Tibial nerve (tissue), 4 donors: Measurements from ENCODE around the gene CXCR6. TPM values are rescaled to one million over a fixed set of nuclear protein-coding genes. Genes with fewer than 3 reads are reported as not detected.

Experiments used
- DNase-seq, 2 donors: peaks; one replicate each; pipeline ENCODE4 v3.0.0-alpha.2; 2019; ENCODE audit warnings: low spot score in 2 of 2
- H3K27ac ChIP-seq, 4 donors: fragments of 200-600 bp; sonication (generic) in 3 of 4; one replicate each; pipeline ENCODE4 v1.5.1; 2017 to 2019; ENCODE audit warnings: mild to moderate bottlenecking in 1 of 4
- H3K27me3 ChIP-seq, 2 donors: fragments of 200-600 bp; sonication (generic) in 1 of 2; one replicate each; pipeline versions ENCODE4 v1.5.1 to v1.6.0; 2017 to 2019
- H3K36me3 ChIP-seq, 3 donors: fragments of 200-600 bp; sonication (generic); one replicate each; pipeline ENCODE4 v1.5.1; 2018 to 2019
- H3K4me1 ChIP-seq, 4 donors: fragments of 200-600 bp; sonication (generic) in 3 of 4; one replicate each; pipeline ENCODE4 v1.5.1; 2017 to 2019
- H3K4me3 ChIP-seq, 4 donors: fragments of 200-600 bp; sonication (generic) in 3 of 4; one replicate each; pipeline ENCODE4 v1.5.1; 2017 to 2019; ENCODE audit warnings: mild to moderate bottlenecking in 1 of 4, moderate library complexity in 1 of 4
- H3K9me3 ChIP-seq, 4 donors: fragments of 200-600 bp; sonication (generic) in 3 of 4; one replicate each; pipeline ENCODE4 v1.5.1; 2017 to 2019
- CTCF ChIP-seq, 5 experiments: fragments of 200-600 bp in 3 of 5; fragments of 450-650 bp in 2 of 5; sonication (generic) in 3 of 5; IDR thresholded peaks; one replicate each; pipeline ENCODE4 v1.5.1; 2016 to 2019; ENCODE audit warnings: antibody characterized with exemption in 5 of 5, mild to moderate bottlenecking in 3 of 5, moderate library complexity in 2 of 5
- EP300 ChIP-seq, 2 donors: sonication (generic); formaldehyde crosslinking; IDR thresholded peaks; one replicate each; pipeline ENCODE4 v1.6.1; 2017; ENCODE audit warnings: antibody characterized with exemption in 2 of 2, mild to moderate bottlenecking in 1 of 2
- POLR2A ChIP-seq, 2 donors: fragments of 450-650 bp; IDR thresholded peaks; one replicate each; pipeline ENCODE4 v1.6.1; 2017; ENCODE audit warnings: antibody characterized with exemption in 2 of 2, mild to moderate bottlenecking in 2 of 2, moderate library complexity in 2 of 2
- WGBS, 2 donors: methylation state at CpG; one replicate each; pipeline ENCODE4 v1.1.5; 2018; 5-methylcytosine and 5-hydroxymethylcytosine counted together
- total RNA-seq, 4 donors: library from RNA; depleted of rRNA; stranded (reverse); fragments of >200 nt; gene quantifications; one replicate each; pipeline ENCODE4 v1.1.0, GENCODE V29; 2016

Gene CXCR6
- total RNA-seq, 4 donors from 2014 or later: 0.87 to 2.7 (median 2.1) TPM; not detected in 1

GRCh38 chr3:45990181-45990580, 46.9 kb downstream of the CXCR6 start:
- Histone ChIP-seq H3K27ac (no peak overlapping the region), H3K4me1 (peaks cover 4 to 75% (median 67%) of the 10 kb centered on the region in 4 donors)
- no peak for DNase-seq

DNA sequence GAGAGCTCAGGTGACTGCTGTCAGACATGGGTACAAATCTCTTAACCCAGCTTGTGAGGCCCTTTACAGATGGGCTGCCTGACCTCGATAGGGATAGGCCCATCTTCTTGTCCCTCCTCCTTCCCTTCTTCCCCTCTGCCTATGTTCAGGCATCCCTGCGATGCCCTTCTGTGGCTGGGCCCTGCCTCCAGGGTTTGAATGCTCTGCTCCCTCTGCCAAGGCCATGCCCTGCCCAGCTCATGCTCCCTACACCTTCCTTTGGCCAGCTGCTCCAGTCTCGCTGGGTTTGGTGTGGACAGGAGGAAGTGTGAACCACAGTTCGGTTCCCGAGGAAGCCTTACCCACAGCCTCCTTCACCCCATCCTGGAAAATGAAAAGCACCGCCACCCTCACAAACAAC, 48.1 kb downstream of the CXCR6 start:
- Histone ChIP-seq H3K27ac (no peak overlapping the region), H3K9me3 (no peaks in the 10 kb centered on the region), H3K4me1 (peaks cover 4 to 68% (median 61%) of the 10 kb centered on the region in 4 donors), H3K4me3 (no peak overlapping the region), H3K36me3 (no peaks in the 10 kb centered on the region), H3K27me3 (no peaks in the 10 kb centered on the region)
- 85 to 89% methylated on average over 6 of the region's 6 CpGs for WGBS, 2 donors
- no peak for DNase-seq
- no peak for TF ChIP-seq CTCF (IDR thresholded peaks at IDR 0.05)
- no peak for TF ChIP-seq POLR2A (IDR thresholded peaks at IDR 0.05)
- no peak for TF ChIP-seq EP300 (IDR thresholded peaks at IDR 0.05)

More at GRCh38 chr3:45990181-45990580, 46.9 kb downstream of the CXCR6 start:
- Histone ChIP-seq H3K27me3 (no peaks in the 10 kb centered on the region), H3K4me3 (no peak overlapping the region), H3K9me3 (no peaks in the 10 kb centered on the region), H3K36me3 (no peaks in the 10 kb centered on the region)
- WGBS, 2 donors: 65 to 96% methylated on average over 3 of the region's 3 CpGs
- no peak for TF ChIP-seq CTCF (IDR thresholded peaks at IDR 0.05)
- no peak for TF ChIP-seq EP300 (IDR thresholded peaks at IDR 0.05)
- TF ChIP-seq POLR2A (IDR thresholded peaks at IDR 0.05): no peak

DNA sequence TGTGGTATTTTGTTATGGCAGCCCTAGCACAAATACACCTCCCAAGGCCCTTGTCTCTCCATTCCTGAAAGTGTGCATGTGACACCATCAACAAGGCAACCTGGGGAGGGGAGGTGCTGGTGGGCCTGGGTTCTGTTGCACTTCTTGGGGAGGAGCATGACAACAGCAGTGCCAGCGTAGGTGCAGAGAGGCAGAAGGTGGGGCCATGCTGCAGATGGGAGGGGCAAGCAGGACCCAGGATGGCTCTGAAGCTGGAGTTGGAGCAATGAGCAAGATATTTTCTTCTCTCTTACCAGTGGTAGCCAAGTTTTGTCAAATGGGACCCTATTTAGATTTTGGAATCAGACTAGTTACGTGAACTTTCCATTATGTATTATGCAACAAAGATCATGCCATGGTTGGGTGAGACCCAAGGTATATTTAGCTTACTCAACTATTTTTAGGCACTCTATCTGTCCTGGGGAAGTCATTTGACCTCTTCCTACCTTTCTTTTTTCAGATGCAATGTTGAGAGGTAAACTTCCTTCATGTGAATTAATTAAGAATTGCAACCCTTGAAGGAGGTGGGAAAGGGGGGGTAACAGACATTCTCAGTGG, 49.0 kb downstream of the CXCR6 start:
- no peaks in the 10 kb centered on the region for H3K27me3 ChIP-seq
- peaks cover 4 to 62% (median 53%) of the 10 kb centered on the region in 4 donors for H3K4me1 ChIP-seq
- no peak for DNase-seq
- no peak overlapping the region for H3K27ac ChIP-seq
- WGBS, 2 donors: 70 to 78% methylated on average over 2 of the region's 2 CpGs
- no peak for TF ChIP-seq CTCF (IDR thresholded peaks at IDR 0.05)
- peak in 1 of 2 donors; percentile 36 for TF ChIP-seq EP300 (IDR thresholded peaks at IDR 0.05)
- H3K36me3 ChIP-seq: no peaks in the 10 kb centered on the region
- no peak overlapping the region for H3K4me3 ChIP-seq
- no peaks in the 10 kb centered on the region for H3K9me3 ChIP-seq

DNA sequence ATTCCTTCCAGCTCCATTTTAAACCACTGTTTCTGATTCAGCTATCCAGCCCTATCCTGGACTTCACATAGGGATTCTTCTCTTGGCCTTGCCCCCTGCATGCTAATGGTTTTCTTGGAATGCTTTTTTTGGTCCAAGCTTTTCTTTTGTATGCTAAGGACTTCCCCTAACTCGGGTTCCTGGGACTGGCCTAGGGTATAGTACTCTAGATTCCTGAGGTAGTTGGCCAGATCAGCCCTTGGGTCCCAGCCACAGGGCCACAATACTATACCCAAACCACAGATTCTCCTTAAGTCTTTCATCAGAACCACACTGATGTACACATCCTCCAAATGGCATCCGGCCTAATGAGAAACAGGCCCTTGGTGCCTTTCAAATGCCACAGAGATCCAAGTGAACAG, 49.6 kb downstream of the CXCR6 start:
- DNase-seq: no peak
- Histone ChIP-seq H3K36me3 (no peaks in the 10 kb centered on the region), H3K4me1 (peaks cover 4 to 56% (median 47%) of the 10 kb centered on the region in 4 donors), H3K27me3 (no peaks in the 10 kb centered on the region), H3K9me3 (no peaks in the 10 kb centered on the region), H3K27ac (peak overlapping the region in 2 of 4 donors; percentile 32 to 62), H3K4me3 (no peak overlapping the region)
- TF ChIP-seq POLR2A (IDR thresholded peaks at IDR 0.05) (no peak), CTCF (IDR thresholded peaks at IDR 0.05) (no peak), EP300 (IDR thresholded peaks at IDR 0.05) (no peak)
- WGBS, 2 donors: 57 to 59% methylated on average over 2 of the region's 2 CpGs

DNA sequence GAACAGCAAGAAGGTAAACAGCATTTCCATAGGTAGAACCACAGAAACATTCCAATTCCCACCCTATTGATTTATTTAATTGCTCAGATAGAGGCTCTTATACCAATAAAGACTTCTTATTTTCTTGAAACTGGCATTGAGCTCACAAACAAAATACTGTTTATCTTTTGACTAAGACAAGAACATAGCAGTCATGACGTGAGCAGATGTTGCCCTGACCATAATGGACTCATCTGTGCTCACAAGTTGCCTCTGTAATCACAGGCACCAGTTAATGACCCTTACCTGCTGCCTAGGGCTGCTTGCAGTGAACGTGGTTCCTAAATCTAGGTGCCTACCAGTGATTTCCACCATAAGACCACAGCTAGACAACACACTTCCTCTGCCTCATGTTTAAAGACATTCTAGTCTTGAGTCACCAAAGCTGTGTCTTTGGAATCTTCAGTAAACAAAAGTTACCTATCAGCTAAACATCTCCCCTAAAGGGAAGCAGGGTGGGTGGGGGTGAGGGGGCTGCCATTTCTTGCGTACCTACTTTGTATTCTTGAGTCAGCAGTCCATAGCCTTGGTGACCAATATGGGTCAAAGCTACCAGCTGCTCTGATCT, 50.3 kb downstream of the CXCR6 start:
- TF ChIP-seq CTCF (IDR thresholded peaks at IDR 0.05): no peak
- no peak for TF ChIP-seq POLR2A (IDR thresholded peaks at IDR 0.05)
- no peak for TF ChIP-seq EP300 (IDR thresholded peaks at IDR 0.05)
- H3K27me3 ChIP-seq: no peaks in the 10 kb centered on the region
- WGBS, 2 donors: 83 to 85% methylated on average over 3 of the region's 3 CpGs
- no peaks in the 10 kb centered on the region for H3K36me3 ChIP-seq
- peak overlapping the region in 2 of 4 donors; percentile 32 to 93 for H3K27ac ChIP-seq
- no peak overlapping the region for H3K4me3 ChIP-seq
- no peak for DNase-seq
- H3K4me1 ChIP-seq: peaks cover 4 to 49% (median 41%) of the 10 kb centered on the region in 4 donors
- H3K9me3 ChIP-seq: no peaks in the 10 kb centered on the region
